KBM-7 (cell line): Measurements from ENCODE around the gene RAP1GAP.
A peak's percentile ranks its signal among the peaks of the same experiment; 100 is the strongest.

ENCODE experiments used
- DNase-seq: peaks from one replicate; pipeline ENCODE4 v3.0.0-alpha.2; 2015
- in situ Hi-C: fragments of 300-500 bp; cut with MboI; formaldehyde crosslinking; loops from 2 replicates; pipeline ENCODE4 v1.14.3; 2020; ENCODE audit warnings: low sequenced_read_pairs, low pct_unique_long_range_greater_than_20kb, mixed read lengths

RAP1GAP gene

GRCh38 chr1:21669258-21670058 lies at the start of gene RAP1GAP:
TSS of gene RAP1GAP (minus strand) at chr1:21669357. CDS start at chr1:21620032, 49,325 bp downstream.
- peak; percentile 39 for DNase-seq
- in situ Hi-C loops = no loop called here

- in situ Hi-C loops = no loop called here
These were observed 47.0 kb upstream of the RAP1GAP start for GRCh38 chr1:21716169-21716568.

GRCh38 chr1:21707891-21708290 lies 38.7 kb upstream of the RAP1GAP start:
- no peak for DNase-seq
- in situ Hi-C loops = no loop called here

More at GRCh38 chr1:21716169-21716568, 47.0 kb upstream of the RAP1GAP start:
- DNase-seq = no peak

GRCh38 chr1:21707086-21707840 lies 38.1 kb upstream of the RAP1GAP start:
- DNase-seq = no peak
- in situ Hi-C loops = no loop called here

- peak; percentile 32 for DNase-seq
- in situ Hi-C loops = no loop called here
These were observed 37.1 kb upstream of the RAP1GAP start for GRCh38 chr1:21706151-21706835.

- no peak for DNase-seq
- in situ Hi-C loops = no loop called here
These were observed 36.3 kb upstream of the RAP1GAP start for GRCh38 chr1:21705303-21705980.

GRCh38 chr1:21704145-21704544 lies 35.0 kb upstream of the RAP1GAP start:
- DNase-seq = no peak
- in situ Hi-C loops = no loop called here

GRCh38 chr1:21703318-21703963 lies 34.3 kb upstream of the RAP1GAP start:
- in situ Hi-C loops = no loop called here
- peak; percentile 50 for DNase-seq

- no peak for DNase-seq
- in situ Hi-C loops = no loop called here
These were observed 33.6 kb upstream of the RAP1GAP start for GRCh38 chr1:21702780-21703179.

- no peak for DNase-seq
- in situ Hi-C loops = no loop called here
These were observed 32.2 kb upstream of the RAP1GAP start for GRCh38 chr1:21701401-21701800.

- peak; percentile 31 for DNase-seq
- in situ Hi-C loops = no loop called here
These were observed 30.9 kb upstream of the RAP1GAP start for GRCh38 chr1:21700094-21700493.

GRCh38 chr1:21696931-21697330 lies 27.8 kb upstream of the RAP1GAP start:
- DNase-seq = no peak
- in situ Hi-C loops = no loop called here

- no peak for DNase-seq
- in situ Hi-C loops = no loop called here
These were observed 24.6 kb upstream of the RAP1GAP start for GRCh38 chr1:21693732-21694131.

GRCh38 chr1:21691739-21692138 lies 22.6 kb upstream of the RAP1GAP start:
- no peak for DNase-seq
- in situ Hi-C loops = no loop called here

GRCh38 chr1:21689661-21690372 lies 20.7 kb upstream of the RAP1GAP start:
- no peak for DNase-seq

GRCh38 chr1:21687081-21687529 lies 17.9 kb upstream of the RAP1GAP start:
- DNase-seq = no peak
- in situ Hi-C loops = no loop called here

More at GRCh38 chr1:21689661-21690372, 20.7 kb upstream of the RAP1GAP start:
- in situ Hi-C loops = no loop called here

- in situ Hi-C loops = no loop called here
These were observed 17.0 kb upstream of the RAP1GAP start for GRCh38 chr1:21685946-21686678.

More at GRCh38 chr1:21685946-21686678, 17.0 kb upstream of the RAP1GAP start:
- DNase-seq = no peak
